WTC11 (cell line): ENCODE results near the gene SERPINB5.

Experiments used
- AFF4 ChIP-seq: sonication (generic); formaldehyde crosslinking; IDR thresholded peaks from 2 replicates; pipeline ENCODE4 v1.8.1; 2023; ENCODE audit warnings: mild to moderate bottlenecking, missing genetic modification reagents, borderline replicate concordance
- CREB1 ChIP-seq: sonication (generic); formaldehyde crosslinking; IDR thresholded peaks from 2 replicates; pipeline ENCODE4 v1.8.0; 2023; ENCODE audit warnings: mild to moderate bottlenecking, missing genetic modification reagents
- CTCF ChIP-seq: fragments of 200-600 bp; IDR thresholded peaks from 2 replicates; pipeline ENCODE4 v1.8.0; 2022; ENCODE audit warnings: antibody characterized with exemption

- no peak for TF ChIP-seq CTCF
- no peak for TF ChIP-seq AFF4 (CRISPR knock-in tag)
- no peak for TF ChIP-seq CREB1 (CRISPR knock-in tag)
Observed at GRCh38 chr18:63550068-63550467, 73.3 kb downstream of the SERPINB5 start.
